GM18517 (cell line): ENCODE results near the gene KRTAP23-1.

Experiments
- ATAC-seq: cut with Tn5 transposase; IDR thresholded peaks from one replicate; pipeline ENCODE4 v1.9.1; 2021; ENCODE audit warnings: mild to moderate bottlenecking, moderate library complexity; ENCODE audit not compliant: unreplicated experiment

The KRTAP23-1 gene

GRCh38 chr21:30315701-30316100, 32.7 kb downstream of the KRTAP23-1 start:
- no peak for ATAC-seq

- no peak for ATAC-seq
These were observed 41.5 kb downstream of the KRTAP23-1 start for GRCh38 chr21:30306884-30307283.

GRCh38 chr21:30305136-30305535, 43.3 kb downstream of the KRTAP23-1 start:
- ATAC-seq: no peak
